ENCODE results near the gene SPAG4.

GRCh38 chr20:35626386-35627001, 10.9 kb downstream of the SPAG4 start:
- TF ChIP-seq CTCF (conservative IDR thresholded peaks at IDR 0.05; ENCODE audit: low read depth, low read length) (no peak), EZH2 (IDR thresholded peaks at IDR 0.05; ENCODE audit: borderline replicate concordance, low read depth, low read length, poor library complexity, severe bottlenecking) (no peak)
